HG03095 (cell line): Measurements from ENCODE around the gene TRIM47.

Experiments used
- ATAC-seq: cut with Tn5 transposase; IDR thresholded peaks from one replicate; pipeline ENCODE4 v1.9.1; 2021; ENCODE audit warnings: moderate library complexity; ENCODE audit not compliant: unreplicated experiment

Gene TRIM47

GRCh38 chr17:75878174-75878998 is at the start of gene TRIM47:
TRIM47 (minus strand) TSS chr17:75878581; CDS start chr17:75878548, 33 bp downstream.
- ATAC-seq, result peak; percentile 9

DNA sequence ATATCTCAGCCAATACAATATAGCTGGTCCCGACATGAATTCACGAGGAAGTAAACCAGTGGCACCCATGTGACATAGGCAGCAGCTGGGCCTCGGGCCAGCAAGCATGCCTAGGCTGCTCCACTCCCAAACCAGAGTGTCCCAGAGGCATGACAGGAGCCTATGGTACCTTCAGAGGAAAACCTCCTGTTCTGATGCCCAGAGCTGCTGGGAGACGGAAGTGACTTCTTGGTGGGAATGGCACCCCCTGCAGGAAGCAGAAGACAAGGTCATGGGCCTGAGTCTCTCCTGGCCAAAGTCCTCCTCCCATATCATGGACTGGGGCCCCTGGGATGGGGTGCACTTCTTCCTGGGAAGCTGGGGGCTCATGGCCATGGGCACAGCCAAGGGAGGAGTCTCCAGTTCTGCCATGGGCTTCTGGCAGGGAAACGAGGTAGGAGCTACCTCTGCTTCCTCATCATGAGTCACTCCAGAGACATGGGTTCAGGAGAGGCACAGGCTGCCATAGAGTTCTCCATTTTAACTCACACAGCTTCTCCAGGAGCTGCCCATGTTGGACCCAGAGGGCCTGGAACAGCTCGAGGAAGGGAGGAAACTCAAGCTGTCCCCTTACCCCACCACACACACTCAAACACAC is 49.0 kb upstream of the TRIM47 start:
- ATAC-seq, result no peak

GRCh38 chr17:75926456-75926855 is 48.1 kb upstream of the TRIM47 start:
- no peak for ATAC-seq

- no peak for ATAC-seq
These were observed 47.5 kb upstream of the TRIM47 start for GRCh38 chr17:75925912-75926311.

GRCh38 chr17:75925103-75925502 is 46.7 kb upstream of the TRIM47 start:
- ATAC-seq, result no peak

DNA sequence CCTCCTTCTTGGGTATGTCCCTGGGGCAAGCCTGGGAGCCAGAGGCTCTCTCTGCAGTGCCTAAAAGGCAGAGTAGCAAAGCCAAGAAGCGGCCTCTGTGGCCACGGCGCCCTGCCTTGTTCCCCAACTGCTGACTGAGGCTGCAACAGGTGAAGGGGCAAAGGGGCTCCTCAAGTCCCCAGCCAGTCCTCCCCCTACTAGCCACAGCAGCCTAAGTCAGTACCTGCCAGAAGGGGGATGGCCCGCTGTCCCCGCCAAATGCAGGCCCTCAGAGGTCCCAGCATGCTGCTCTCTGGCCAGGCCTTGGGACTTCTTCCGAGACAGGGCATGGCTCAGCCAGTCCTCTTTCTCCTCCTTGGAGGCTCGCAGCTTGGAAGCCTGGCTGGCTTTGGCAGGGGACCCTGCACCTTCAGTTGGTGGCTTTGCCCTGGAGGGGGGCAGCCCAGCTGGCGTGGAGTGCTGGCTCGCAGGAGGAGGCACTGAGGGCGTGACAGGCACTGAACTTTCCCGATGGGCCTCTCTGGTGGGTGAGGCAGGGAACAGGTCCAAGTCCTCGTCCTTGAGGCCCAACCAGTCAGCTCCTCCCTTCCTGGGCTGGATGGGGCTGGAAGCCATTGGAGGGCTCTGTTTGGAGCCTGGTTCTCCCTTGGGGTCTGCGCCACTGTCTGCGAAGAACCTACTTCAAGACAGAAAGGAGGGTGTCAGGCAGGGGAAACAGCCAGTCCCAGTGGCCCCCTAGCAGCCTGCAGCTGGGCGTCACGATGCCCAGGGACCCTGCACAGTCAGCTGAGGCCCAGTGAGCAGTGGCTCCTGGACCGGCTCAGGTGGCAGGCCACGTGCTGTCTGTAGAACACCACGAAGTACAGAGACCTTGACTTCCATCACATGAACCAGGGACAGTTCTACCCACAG is 44.8 kb upstream of the TRIM47 start:
- no peak for ATAC-seq

DNA sequence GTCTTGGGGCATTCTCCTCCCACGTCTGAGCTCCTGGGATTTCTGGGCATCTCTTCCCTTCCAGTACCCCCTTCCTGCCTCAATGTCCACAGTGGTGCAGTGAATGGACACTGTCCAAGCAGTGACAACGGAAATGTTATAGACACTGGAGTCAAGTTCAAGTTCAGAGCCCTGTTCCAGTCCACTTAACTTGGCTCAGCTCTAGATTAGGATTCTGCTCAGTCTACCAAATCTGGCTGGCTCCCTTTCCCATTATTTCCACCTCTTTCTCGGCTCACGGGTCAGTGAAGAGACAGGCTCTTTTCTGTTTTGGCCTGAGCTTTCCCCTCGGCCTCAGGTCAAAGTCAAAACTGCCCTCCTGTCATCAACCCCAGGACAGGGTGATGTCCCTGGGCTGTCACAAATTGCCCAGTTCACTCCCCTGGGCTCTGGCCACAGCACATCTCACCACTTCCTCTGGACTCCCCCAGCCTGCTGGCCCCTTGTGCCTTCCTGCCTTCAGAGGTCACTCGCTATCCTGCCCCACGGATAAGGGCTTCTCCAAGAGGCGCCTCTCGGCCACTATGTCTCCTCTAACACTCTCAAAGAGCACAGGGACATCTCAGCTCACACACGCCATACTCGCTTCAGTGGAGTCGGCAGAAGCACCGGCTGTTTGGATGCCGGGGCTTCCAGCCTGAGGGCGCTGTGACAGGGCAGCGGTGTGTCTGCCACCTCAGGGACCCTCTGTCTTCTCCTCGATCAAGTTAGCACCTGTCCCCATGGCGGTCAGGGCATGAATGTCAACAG is 44.0 kb upstream of the TRIM47 start:
- no peak for ATAC-seq

- ATAC-seq, result no peak
These were observed 43.2 kb upstream of the TRIM47 start for GRCh38 chr17:75921596-75921995.

DNA sequence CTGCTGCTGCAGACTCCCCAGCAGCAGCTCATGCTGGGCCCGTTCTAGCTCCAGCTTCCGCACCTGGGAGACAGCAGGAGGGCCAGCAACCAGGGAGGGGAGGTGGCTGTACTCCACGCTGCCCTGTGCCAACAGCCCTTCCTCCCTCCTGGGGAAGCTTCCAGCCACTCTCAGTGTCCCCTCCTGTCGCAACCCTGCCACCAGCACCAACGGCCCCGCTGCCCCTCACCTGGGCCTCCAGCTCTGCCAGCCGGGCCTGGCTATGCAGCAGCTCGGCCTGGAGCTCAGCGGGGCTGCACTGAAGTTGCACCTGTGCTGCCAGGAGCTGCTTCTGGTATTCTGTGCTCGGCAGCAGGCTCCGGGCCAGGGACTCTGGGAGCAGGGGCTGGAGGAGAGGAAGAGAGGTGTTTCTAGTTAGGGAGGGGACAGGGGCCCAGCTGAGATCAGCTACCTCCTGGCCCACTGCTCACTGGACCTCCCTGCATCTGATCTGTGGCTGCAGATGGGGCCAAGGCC is 41.7 kb upstream of the TRIM47 start:
- no peak for ATAC-seq

DNA sequence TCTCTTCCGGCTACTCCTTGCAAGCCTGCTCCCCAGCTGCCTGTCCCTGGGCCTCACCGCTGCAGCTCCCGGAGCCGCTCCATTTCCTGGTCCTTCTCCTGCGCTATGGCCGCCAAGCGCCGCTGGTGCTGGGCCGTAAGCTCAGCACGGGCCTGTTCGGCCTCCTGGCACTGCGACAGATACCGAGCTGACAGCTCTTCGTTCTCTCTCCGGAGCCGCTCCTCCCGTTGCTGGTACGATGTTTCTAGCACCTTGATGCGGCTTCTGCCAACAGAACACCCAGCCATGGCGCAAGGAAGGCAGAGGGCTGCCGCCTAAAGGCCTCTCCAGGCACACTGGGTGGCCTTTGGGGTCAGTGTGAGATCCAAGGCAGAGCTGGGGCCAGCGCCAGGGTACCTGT is 41.2 kb upstream of the TRIM47 start:
- ATAC-seq, result no peak

DNA sequence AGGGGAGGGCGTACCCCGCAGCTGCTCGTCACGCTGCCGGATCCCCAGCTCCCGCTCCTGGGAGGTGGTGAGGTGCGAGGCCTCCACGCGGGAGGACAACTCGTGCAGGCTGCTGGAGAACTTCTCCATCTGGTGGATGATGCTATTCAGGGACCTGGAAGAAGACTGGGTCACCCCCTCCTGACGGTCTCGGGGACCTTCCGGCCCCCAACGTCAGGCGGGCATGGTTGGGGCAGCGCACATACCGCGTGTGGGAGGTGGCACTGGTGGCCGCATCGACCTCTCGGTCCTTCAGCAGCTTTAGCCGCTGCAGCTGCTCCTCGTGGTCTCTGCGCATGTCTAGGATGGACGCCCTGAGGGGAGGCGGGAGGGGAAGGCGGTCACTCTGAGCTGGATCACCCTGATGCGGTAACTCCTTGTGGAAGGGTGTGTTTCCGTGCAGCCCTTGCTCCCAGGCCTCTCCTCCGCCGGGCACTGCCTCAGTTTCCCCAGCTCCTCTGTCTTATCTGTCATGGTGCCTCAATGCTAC is 39.6 kb upstream of the TRIM47 start:
- ATAC-seq, result no peak

DNA sequence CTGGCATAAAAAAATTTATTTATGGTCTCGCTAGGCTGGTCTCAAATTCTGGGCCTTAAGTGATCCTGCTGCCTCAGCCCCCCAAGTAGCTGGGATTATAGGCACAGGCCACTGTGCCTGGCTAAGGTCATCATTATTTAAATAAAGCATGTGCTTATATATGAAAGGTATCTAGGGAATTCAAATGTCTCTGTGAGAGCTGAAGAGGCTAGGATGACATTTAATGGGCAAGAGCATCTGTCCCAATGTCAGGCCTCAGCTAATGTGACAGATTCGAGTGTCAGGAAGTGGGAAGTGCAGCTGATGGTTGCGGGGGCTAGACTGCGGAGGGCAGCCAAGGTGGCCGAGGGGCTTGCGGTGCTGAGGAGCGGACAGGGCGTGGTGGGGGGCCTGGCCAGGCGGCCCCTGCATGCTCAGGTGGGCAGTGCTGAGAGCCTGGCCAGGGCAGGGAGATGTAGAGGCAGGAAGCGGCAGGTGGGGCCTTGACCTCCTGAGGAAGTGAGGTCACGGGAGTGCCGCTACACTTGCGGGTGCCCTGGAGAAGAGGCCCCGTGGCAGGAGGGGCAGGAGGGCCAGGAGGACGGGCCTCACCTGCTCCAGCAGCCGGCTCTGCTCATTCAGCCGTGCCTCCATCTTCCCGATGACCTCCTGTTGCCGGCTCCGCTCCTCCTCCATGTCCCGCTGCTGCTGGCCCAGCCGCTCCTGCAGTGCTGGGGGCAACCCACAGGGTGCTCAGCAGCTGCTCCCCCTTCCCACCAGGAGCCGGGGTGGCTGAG is 38.9 kb upstream of the TRIM47 start:
- no peak for ATAC-seq

DNA sequence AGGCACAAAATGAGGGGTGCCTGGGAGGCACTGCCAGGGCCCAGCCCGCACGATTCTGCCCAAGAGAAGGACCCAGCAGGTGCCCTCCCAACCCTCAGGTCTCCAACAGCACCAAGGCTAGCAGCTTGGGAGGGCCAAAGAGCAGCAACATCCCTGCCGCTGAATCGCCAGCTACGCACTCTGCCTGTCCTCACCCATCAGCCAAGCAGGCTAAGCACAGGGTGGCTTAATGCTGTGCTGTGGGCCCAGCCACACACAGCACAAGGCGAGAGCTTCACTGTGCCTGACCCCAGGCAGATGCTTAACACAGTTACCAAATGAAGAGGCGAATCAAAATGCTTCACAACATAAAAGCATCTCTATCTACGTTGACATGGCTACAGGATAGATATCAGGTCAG is 36.9 kb upstream of the TRIM47 start:
- ATAC-seq, result no peak

DNA sequence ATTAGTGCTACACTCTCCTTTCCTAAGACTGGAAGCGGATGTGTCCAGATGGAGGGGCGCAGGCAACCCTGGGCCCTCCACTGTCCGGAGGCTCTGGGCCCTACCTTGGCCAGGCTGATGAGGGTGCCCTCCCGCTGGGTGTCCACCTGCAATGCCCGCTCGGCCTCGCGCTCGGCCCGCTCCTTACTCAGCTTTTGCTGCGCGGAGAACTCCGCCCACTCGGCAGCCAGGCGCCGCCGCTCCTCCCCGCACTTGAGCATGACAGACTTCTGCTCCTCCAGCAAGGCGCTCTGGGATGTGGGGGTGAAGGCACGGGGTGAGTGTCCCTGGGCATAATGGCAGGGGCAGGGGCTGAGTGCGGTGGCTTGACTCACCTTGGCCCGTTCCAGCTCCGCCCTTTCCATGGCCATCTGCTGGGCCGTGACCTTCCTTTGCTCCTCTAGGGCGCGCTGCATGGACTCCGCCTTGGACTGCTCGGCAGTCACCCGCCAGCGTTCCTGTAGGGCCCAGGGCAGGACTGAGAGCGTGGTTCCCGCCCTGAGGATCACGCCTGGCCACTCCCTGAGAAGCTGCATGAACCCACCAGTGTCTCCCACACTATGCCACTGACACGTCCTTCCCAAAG is 36.4 kb upstream of the TRIM47 start:
- no peak for ATAC-seq

DNA sequence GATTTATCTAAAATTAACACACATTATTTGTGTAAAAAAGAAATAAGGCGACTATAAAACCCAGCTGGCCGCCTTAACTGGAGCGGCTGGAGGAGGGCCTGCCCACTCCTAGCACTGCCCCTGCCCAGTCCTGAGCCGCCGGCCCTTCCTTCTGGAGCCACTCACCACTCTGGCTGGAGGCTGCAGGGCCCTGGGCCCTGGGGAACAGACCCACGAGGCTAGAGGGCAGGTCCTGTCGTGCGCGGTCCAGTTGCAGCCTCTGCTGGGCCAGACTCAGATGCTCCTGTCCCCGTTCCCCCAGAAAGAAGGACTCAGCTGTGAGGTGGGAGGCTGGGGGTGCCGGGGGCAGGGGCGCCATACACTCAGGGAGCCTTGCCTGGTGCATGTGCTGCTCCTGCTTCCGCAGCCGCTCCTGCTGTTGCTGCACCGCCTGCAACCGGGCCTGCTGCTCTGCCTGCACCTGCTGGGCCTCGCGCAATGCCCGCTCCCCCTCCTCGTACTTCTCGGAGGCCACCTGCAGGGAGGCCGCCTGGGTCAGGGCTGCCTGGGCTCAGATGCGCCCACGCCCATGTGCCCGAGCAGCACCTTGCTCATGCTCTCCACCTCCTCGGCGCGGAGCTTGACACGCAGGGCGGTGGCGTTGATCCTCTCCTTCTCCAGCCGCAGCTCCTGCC is 35.3 kb upstream of the TRIM47 start:
- ATAC-seq, result no peak

DNA sequence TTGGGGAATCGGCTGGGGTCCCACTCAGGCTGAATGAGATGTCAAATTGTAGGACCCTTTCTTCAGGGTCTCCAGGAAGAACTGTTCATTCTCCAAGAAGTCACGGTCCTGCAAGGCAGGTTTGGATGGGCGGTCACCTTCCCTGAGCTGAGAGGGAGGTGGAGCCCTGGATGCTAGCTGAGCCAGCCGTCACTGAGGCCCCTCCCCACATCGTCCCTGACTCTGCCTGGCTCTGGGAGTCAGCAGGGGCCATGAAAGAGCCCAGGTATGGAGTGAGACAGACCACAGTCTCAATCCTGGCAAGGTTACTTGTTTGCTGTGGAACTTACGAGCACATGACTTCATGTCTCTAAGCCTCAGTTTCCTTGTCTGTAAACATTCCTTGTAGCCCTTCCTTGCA is 32.3 kb upstream of the TRIM47 start:
- ATAC-seq, result no peak

- ATAC-seq, result no peak
These were observed 31.5 kb upstream of the TRIM47 start for GRCh38 chr17:75909812-75910274.

- ATAC-seq, result no peak
These were observed 30.9 kb upstream of the TRIM47 start for GRCh38 chr17:75909051-75909811.
